HG03175 (cell line): ENCODE data around the gene TALDO1.
A peak's percentile ranks its signal among the peaks of the same experiment; 100 is the strongest.

Experiments used
- ATAC-seq: cut with Tn5 transposase; IDR thresholded peaks from one replicate; pipeline ENCODE4 v1.9.1; 2021; ENCODE audit warnings: mild to moderate bottlenecking, moderate library complexity; ENCODE audit not compliant: unreplicated experiment

Gene TALDO1

GRCh38 chr11:766936-767210 lies 19.6 kb downstream of the TALDO1 start:
- ATAC-seq: no peak

GRCh38 chr11:767238-767637 lies 20.0 kb downstream of the TALDO1 start:
- no peak for ATAC-seq

DNA sequence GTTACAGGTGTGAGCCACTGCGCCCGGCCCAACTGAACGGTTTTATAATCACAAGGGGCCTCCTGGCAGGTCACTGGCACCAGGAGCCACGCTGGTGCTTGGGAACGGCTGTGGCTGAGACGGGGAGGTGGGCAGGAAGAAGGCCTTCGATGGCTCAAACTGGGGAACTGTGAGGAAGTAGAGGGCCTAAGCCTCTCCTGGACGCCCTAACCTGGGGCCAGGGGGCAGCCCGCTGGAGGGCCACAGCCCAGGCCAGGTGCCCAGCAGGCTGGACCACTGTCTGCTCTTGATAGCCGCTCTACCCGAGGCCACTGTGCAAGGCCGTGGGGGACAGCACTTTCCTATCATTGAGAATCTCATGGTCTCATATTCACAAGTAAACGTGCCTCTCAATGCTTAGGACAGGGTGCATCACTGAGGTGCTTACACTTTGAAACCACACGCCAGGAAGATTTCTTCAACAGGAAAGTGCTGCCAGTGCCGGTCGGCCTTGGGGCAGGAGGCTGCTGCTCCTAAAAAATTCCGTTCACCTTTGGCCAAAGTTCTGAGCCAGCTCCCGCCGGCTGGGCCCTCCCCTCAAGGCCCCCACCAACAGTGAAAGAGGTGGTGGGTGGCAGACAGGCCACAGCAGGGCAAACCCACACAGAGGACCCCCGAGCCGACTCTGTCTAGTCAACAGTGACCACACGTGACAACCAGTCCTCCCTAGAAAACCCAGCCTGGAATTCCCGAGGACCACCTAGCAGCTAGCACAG lies 22.8 kb downstream of the TALDO1 start:
- ATAC-seq: no peak

- ATAC-seq: no peak
Observed at GRCh38 chr11:770642-771616, 23.7 kb downstream of the TALDO1 start.

DNA sequence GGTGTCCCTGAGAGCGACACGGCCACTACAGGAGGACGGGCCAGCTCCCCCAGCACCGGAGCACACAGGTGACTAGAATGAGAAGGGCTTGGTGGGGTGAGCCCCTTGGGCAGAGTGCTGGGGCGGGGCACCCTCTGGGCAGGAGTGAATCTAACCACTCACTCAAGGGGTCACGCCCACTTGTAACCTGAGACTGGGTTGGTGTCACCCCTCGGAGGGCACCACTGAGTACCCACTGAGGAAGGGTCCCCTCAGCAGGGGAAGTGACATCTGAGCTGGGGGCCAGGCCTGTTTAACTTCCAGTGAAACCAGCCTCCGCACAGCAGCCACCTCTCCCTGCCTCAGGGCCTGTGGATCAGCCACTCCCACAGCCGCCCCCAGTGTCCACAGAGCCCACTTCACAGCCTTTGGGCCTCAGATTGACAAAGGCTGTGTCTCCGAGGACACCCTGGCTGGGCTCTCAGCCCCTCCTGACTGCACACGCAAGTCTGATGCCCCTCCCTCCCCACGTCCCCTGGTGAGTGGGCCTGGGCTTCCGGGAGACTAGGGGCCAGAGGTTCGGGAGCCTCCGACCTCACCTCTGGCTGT lies 24.4 kb downstream of the TALDO1 start:
- no peak for ATAC-seq

DNA sequence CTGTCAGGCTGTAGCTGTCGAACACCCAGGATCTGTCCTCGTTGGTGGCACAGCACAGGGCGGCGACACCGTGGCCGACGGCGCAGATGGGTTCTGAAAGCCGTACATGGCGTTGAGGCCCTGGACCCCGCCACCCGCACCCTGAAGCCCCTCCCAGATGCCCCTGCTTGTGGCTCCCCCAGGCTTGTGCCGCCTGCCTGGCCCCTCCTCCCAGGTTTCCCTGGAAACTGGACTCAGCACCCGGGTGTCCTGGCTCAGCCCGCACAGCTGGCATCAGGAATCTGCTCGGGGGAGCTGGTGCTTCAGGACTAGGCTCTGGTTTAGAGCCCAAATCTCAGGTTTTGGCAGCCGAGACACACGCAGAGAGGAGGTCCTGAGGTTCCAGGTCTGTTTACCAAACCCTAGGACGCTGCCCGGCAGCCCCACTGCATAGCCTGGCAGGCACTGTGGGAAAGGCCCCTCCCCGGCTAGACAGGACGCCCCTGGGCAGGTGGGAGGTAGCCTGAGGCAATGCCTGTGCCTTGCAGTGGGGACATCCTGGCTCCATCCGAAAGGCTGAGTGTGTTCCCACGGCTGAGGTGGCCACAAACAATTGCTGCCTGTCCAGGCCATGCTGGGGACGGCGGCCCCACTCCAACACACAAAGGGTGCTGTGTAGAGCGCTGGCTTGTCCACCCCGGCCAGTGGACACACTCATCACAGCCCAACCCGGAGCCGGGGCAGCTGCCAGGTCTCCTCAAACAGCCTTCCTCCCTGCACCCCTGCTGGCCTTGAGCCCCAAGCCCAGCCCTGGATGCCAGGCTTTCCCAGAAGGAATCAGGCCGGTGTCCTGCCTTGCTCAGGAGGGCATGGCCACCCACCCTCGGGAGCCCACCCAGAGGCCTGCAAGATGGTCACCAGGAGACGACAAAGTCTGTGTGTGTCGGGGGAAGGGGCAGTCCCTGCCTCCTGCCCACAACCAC lies 25.4 kb downstream of the TALDO1 start:
- ATAC-seq: no peak

DNA sequence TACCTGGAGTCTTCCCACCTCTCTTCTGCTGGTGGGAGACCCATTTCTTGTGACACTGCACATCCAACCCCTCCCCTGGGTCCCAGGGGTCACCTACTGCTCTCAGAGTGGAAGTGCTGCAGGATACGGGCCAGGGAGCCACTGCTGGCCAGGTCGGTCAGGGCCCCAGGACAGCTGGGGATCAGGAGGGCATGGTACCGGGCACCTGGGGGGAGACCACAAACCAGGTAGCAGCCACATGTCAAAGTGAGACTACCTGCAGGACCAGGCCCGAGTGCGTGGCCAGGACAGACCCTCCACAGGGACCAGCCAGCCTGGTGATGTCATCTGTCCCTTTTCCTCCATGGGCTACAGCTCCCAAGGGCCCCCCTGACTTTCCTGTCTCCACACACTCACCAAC lies 26.2 kb downstream of the TALDO1 start:
- ATAC-seq: no peak

DNA sequence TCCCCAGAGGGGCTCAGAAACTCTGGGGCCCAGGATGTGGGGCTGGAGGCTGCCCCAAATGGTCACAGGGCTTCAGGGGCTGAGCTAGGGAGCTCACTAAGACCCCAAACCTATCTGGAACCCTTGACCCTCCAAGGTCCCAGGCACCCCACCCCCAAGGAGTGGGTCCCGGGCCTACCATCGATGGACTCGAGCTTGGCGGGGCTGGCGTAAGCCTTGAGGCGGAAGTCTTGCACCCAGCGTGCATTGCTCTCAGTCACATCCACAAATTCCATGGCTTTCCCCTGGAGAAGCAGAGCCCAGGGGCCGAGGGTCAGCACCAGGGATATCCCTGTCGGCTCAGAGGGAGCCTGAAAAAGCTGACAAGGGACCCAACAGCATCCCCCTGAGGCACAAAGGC lies 26.6 kb downstream of the TALDO1 start:
- no peak for ATAC-seq

- ATAC-seq: no peak
Observed at GRCh38 chr11:774873-775592, 27.8 kb downstream of the TALDO1 start.

DNA sequence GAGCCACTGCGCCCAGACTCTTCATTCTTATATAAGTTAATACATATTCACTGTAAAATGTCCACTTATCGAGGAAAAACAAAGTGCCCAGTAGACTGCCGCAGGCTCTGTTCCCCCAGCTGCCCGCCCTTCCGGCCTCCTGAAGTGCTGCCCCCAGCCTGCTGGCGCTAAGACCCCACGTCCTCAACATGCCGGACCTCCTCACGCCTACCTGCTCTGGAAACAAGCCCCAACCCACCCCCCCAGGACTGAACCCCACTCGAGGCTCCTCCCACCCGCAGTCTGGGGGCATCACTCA lies 28.9 kb downstream of the TALDO1 start:
- ATAC-seq: no peak

GRCh38 chr11:776561-777287 lies 29.5 kb downstream of the TALDO1 start:
- ATAC-seq: peak; percentile 30

GRCh38 chr11:777288-778255 lies 30.3 kb downstream of the TALDO1 start, which contains the start of gene GATD1:
Gene GATD1 (minus strand): TSS chr11:777487. CDS start chr11:777462, 25 bp downstream.
- peak; percentile 82 for ATAC-seq

GRCh38 chr11:778976-779954 lies 32.0 kb downstream of the TALDO1 start:
- no peak for ATAC-seq

DNA sequence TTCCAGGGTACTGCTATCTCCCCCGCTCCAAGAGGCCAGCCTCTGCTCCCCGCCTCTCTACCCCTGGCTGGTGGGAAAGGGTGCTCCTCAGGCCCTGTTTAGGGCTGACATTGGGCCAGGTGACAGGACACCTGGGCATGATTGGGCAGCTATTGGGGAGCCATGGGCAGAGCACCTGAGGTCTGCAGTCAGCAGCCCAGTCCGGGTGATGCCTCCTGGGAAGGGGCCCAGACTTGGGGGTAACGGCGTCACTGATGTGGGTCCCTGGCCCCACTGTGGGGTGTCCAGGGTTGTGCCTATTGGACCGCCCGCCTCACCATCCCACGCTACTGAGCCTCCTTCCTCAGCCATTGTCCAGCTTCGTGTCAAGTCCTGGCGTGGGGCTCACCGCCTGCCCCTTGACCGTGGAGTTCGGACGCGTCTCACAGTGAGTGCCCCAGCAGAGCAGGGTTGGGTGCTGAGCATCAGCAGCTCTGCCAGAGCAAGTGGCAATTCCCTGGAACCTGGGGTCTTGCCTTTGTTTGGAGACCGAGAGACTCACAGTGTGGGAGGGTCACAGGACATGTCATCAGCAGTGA lies 32.8 kb downstream of the TALDO1 start:
- no peak for ATAC-seq

- no peak for ATAC-seq
Observed at GRCh38 chr11:782264-783174, 35.3 kb downstream of the TALDO1 start.

GRCh38 chr11:783581-784015 lies 36.3 kb downstream of the TALDO1 start:
- ATAC-seq: no peak
